Stimulated activated CD4-positive, alpha-beta T cell treated with anti-CD3 and anti-CD28 coated beads, Interleukin-15, amount 100 ng/mL, for 48 hours (primary cell): ENCODE results near the gene MIB1.
"Not testable (repeated sequence)": the region's sequence is repeated elsewhere in the genome, so short reads cannot be mapped to it uniquely, and the experiment has no call there.

Experiments used
- DNase-seq, 2 donors: peaks; one replicate each; pipeline ENCODE4 v3.0.0-alpha.2; 2020; ENCODE audit warnings: low read depth in 2 of 2

MIB1 gene

DNA sequence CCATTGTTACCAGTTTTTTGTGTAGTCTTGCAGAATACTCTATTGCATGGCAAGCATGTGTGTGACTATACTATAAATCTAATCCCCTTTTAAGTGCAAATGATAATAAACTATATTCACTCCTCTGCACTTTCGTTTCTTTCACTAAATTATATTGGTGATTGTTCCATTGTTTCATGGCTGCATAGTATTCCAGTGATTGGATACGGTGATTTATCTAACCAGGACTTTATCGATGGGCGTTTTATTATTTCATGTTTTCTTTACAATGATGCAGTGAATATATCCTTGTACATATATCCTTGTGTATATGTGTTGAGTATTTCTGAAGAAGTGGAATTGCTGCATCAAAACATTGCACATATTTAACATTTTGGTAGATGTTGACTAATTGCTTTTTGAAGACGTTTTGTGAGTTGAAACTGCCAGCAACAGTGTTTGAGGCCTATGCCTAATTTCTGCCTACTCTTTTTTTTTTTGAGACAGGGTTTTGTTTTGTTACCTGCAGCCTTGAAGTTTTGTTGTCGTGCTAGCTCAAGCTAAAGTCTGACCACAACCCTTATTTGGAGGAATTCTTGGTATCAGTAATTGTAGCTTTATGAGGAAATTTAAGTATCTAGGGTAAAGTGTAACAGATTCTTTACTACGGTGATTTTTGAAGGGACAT is 2.7 kb downstream of the MIB1 start:
- DNase-seq: no peak

- no peak for DNase-seq
Measured at GRCh38 chr18:21745231-21745630, 4.6 kb downstream of the MIB1 start.

- no peak for DNase-seq
Measured at GRCh38 chr18:21747268-21747667, 6.7 kb downstream of the MIB1 start.

DNA sequence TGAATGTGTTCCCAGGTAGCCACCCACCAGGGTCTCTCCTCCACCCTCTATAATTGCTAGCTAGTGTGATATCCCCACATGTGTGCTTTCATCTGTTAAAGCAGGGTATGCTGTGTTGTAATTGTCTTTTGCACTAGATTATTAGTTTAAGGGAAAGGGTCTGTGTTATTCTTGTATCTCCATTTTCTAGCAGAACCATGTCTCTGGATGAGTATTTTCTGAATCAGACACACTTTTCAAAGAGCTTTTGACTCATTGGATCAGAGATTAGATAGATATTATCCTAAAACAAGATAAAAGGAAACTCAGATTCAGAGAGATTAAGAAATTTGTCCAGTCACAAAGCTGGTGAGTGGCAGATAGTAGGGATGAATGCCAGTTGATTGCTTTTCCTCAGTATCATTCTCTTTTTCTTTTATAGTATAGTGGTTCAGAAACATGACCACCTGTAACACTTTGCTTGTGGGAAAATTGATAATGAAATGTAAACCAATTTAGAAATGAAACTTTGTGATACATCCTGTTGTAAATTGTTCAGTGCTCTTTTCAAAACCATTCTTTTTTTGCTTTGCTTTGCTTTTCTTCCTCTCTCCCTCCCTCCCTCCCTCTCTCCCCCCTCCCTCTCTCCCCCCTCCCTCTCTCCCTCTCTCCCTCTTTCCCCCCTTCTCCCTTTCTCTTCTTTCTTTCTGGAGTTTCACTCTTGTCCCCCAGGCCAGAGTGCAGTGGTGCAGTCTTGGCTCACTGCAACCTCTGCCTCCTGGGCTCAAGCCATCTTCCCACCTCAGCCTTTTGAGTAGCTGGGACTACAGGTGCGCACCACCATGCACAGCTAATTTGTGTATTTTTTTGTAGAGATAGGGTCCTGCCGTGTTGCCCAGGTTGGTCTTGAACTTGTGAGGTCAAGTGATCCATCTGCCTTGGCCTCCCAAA is 7.4 kb downstream of the MIB1 start:
- no peak for DNase-seq

DNA sequence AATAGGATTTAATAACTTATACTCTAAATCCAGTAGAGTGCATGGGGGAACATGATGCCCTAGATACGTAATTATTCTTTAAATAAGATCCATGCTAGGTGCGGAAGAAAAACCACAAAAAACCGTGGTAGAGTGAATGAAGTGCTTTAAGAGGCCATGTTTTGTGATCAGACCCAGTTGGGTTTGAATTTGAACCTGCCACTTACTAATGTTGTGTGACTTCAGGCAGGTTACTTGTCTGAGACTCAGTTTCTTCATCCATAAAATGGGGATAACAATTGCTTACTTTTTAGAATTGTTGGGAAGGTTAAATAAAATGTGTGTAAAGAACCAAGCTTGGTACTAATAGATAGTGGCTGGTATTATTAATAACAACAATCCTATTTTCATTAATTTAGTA is 17.2 kb downstream of the MIB1 start:
- no peak for DNase-seq

- no peak for DNase-seq
Measured at GRCh38 chr18:21759836-21760235, 19.2 kb downstream of the MIB1 start.

GRCh38 chr18:21760321-21760720 is 19.7 kb downstream of the MIB1 start:
- no peak for DNase-seq

GRCh38 chr18:21761471-21762115 is 21.0 kb downstream of the MIB1 start:
- DNase-seq: no peak

- no peak for DNase-seq
Measured at GRCh38 chr18:21762181-21762772, 21.7 kb downstream of the MIB1 start.

DNA sequence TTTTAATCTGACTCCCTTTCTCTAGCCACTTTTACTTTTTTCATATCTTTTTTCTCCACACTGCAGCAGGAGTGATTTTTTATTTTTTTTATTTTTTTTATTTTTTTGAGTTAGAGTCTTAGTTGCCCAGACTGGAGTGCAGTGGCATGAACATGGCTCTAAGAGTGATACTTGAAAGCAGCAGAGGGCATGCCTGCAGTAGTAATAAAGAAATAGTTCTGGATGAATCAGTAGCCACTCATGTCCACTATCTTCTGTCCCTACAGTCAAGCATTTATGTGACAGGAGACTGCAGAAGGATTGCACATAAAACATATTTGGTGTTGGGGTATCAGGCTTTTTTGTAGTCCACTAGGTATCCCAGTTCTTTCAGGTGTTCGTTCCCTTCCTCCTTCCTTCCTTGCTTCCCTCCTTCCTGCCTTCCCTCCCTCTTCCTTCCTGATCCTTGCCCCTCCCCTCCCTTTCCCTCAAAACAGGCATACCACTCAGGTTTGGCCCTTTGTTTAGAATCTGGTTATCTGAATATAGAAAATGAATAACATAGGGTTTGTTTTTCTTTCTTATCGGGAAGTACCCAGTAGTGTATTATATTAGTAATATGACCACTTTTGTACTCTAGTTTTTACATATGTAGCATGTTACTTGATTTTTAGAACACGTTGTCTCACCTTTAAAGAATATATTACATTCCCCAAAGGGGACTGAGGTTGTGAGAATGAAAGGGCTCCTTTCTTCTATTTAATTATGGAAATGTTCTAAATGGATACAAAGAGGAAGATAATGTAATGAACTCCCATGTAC is 23.5 kb downstream of the MIB1 start:
- DNase-seq: no peak

- no peak for DNase-seq
Measured at GRCh38 chr18:21769206-21769605, 28.6 kb downstream of the MIB1 start.

DNA sequence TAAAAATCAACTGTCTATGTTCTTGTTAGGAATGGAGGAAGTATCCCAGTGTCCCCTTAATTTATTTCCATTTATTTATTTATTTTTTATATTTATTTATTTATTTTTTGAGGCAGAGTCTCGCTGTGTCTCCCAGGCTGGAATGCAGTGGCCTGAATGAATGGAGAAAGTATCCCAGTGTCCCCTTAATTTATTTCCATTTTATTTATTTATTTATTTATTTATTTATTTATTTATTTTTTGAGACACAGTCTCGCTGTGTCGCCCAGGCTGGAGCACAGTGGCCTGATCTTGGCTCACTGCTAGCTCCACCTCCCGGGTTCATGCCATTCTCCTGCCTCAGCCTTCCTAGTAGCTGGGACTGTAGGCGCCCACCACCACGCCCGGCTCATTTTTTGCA is 34.1 kb downstream of the MIB1 start:
- no peak for DNase-seq

DNA sequence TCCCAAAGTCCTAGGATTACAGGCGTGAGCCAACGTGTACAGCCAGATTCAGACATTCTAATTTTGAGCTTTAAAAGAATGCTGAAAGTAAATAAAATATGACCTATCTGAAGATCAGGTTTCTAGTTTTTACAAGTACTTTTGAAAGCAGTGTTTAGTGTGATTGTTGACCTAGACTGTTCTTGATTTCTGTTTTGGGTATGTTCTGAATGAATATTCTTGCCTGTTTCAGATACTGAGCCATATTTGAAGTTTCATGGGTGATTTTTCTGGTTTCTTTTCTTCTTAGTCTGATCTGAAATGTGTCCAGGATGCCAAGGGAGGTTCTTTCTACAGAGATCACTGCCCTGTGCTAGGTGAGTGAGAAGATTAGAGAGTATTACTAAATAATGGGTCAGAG is 37.2 kb downstream of the MIB1 start:
- no peak for DNase-seq

DNA sequence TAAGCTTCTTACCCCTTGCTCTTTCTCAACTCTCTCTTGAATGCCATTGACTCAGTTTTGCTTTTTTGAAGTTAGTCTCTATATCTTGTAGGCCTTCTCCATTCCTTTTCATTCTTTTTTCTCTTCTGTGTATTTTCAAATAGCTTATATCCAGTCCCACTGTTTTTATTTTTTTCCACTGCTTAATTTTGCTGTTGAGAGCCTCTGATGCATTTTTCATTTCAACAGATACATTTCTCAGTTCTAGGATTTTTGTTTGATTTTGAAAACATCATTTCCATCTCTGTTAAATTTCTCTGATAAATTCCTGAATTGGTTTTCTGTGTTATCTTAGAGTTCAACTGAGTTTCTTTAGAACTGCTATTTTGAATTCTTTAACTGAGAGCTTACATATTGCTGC is 45.9 kb downstream of the MIB1 start:
- DNase-seq: no peak

DNA sequence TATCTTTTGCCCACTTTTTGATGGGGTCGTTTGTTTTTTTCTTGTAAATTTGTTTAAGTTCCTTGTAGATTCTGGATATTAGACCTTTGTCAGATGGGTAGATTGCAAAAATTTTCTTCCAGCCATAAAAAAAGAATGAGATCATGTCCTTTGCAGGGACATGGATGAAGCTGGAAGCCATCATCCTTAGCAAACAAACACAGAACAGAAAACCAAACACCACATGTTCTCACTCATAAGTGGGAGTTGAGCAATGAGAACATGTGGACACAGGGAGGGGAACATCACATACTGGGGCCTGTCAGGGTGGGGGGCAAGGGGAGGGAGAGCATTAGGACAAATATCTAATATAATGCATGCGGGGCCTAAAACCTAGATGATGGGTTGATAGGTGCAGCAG is 55.5 kb downstream of the MIB1 start:
- not testable (repeated sequence) for DNase-seq

GRCh38 chr18:21798126-21798525 is 57.5 kb downstream of the MIB1 start:
- no peak for DNase-seq

DNA sequence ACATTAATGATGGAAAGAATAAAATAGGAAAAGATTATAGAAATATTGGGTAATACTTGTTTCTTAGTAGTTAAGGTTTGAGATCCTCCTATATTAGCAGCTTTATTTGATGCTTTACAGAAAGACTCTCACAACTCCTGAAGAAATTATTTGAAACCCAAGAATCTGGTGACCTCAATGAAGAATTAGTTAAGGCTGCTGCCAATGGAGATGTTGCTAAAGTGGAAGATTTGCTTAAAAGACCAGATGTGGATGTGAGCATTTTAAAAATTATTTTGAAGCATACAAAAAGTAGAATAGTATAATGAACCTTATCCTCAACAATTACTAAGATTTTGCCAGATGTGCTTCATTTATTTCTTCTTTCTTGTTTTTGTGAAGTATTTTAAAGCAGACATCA is 59.1 kb downstream of the MIB1 start:
- no peak for DNase-seq

DNA sequence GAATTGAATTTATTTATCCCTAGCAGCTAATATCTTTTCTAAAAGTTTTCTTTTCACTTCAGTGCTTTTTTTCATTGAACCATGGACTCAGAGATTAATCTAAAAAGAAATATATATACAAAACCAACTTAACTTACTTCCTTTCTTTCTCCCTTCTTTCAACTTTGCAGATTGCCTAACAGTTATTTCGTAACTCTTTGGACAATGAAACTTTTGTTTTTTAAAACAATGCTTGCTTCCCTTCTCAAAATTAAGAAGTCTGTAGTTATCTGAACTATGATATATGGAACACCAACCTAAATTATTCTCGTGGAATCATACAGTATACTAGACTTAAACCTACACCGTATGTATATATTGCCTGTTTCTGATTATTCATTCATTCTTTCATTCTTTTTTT is 62.9 kb downstream of the MIB1 start:
- no peak for DNase-seq

DNA sequence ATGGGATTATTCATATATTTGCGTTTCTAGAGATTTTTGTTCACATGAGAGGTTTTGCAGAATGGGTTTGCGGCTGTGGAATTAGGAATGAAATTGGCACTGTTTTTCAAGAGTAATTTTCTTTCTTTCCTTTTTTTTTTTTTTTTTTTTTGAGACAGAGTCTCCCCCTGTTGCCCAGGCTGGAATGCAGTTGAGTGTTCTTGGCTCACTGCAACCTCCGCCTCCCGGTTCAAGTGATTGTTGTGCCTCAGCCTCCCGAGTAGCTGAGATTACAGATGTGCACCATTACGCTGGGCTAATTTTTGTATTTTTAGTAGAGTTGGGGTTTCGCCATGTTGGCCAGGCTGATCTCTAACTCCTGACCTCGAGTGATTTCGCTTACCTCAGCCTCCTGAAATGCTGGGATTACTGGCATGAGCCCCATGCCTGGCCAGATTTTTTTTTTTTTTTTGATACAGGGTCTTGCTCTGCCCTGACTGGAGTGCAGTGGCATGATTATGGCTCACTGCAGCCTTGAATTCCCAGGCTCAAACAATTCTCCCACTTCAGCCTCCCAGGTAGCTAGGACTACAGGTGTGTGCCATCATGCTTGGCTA is 65.3 kb downstream of the MIB1 start:
- no peak for DNase-seq

DNA sequence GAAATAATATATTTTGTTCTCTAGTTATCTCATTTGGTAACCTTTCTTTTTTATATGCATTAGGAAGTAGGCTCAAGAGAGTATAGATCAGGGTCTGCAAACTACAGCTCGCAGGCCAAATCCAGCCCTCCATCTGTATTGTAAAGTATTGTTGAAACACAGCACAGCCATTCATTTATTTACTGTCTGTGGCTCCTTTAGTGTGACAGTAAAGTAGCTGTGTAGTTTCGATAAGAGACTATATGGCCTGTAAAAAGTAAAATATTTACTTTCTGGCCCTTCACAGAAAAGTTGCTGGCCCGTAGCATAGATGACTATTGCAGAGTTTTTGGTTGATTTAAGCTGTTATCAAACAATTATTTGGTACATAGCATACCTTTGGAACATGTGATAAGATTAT is 67.6 kb downstream of the MIB1 start:
- DNase-seq: no peak

DNA sequence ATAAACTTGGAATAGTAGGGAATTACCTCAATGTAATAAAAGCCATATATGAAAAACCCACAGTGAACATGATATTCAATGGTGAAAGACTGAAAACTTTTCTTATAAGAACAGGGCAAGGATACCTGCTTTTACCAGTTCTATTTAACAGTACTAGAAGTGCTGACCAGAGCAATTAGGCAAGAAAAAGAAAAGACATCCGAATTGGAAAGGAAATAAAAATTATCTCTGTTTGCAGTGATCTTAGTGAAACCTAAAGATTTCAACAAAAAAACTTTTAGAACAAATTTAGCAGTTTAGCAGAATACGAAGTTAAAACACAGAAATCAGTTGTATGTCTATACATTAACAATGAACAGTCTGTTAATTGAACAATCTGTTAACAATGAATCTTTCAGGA is 69.1 kb downstream of the MIB1 start:
- no peak for DNase-seq
